Measurements from ENCODE around the gene HOXA6.

HOXA6 gene

GRCh38 chr7:27180431-27181420 is 33.2 kb upstream of the HOXA6 start:
- TF ChIP-seq POLR2A (IDR thresholded peaks at IDR 0.05; ENCODE audit: low read depth, low read length): no peak
- DNase-seq (ENCODE audit: insufficient read length, low spot score) (no peak), FAIRE-seq (no peak)

DNA sequence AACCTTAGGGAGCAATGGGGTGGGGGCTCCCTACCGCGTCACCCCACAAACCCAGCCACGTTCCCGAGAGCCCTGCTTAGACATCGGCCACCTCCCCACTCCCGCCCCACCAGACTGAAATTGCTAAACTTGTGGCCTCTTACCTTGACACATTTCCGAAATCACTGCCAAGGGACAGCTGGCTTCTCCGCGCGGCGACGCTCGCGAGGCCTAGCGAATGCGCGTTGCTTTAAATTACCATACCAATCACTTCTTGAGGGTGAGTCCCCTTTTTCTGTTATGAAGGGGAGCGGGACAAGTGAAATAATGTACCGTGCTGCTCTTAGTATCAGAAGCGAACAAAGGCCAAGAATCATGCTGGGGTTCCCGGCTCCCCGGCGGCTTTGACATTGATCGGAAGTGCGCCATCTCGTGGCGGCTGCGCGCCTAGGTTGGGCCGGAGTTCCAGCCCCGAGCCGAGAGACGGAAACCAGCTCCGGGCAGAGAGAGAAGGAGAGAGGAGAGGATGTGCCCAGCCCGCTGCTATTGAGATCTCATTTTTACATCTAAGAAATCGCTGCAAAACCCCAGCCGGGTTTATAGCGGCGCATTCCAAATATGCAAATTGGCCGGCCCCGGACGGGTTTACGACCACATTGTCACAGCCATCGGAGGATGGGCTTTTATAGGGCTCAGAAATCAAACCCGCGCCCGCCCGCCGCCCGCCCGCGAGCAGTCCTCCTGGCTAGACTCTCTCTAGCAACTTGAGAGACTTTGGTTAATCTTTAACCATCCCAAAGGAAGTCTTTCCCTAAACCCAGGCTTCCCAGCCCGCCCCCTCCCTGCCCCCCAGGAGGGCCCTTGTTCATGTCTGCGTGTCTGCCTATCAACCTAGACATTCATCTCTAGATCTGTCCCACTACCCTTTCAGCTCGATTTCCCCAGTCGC is 32.2 kb upstream of the HOXA6 start:
- no peak for TF ChIP-seq POLR2A (IDR thresholded peaks at IDR 0.05; ENCODE audit: low read depth, low read length)
- DNase-seq (ENCODE audit: insufficient read length, low spot score) (peak; percentile 99), FAIRE-seq (no peak)

- DNase-seq (ENCODE audit: insufficient read length, low spot score): no peak
- TF ChIP-seq POLR2A (IDR thresholded peaks at IDR 0.05; ENCODE audit: low read depth, low read length): no peak
- FAIRE-seq: no peak
Observed at GRCh38 chr7:27179030-27179429, 31.5 kb upstream of the HOXA6 start.

- TF ChIP-seq POLR2A (IDR thresholded peaks at IDR 0.05; ENCODE audit: low read depth, low read length): no peak
- FAIRE-seq (no peak), DNase-seq (ENCODE audit: insufficient read length, low spot score) (no peak)
Observed at GRCh38 chr7:27178366-27178765, 30.8 kb upstream of the HOXA6 start.

GRCh38 chr7:27177795-27178320 is 30.3 kb upstream of the HOXA6 start:
- FAIRE-seq (no peak), DNase-seq (ENCODE audit: insufficient read length, low spot score) (no peak)
- TF ChIP-seq POLR2A (IDR thresholded peaks at IDR 0.05; ENCODE audit: low read depth, low read length): no peak

DNA sequence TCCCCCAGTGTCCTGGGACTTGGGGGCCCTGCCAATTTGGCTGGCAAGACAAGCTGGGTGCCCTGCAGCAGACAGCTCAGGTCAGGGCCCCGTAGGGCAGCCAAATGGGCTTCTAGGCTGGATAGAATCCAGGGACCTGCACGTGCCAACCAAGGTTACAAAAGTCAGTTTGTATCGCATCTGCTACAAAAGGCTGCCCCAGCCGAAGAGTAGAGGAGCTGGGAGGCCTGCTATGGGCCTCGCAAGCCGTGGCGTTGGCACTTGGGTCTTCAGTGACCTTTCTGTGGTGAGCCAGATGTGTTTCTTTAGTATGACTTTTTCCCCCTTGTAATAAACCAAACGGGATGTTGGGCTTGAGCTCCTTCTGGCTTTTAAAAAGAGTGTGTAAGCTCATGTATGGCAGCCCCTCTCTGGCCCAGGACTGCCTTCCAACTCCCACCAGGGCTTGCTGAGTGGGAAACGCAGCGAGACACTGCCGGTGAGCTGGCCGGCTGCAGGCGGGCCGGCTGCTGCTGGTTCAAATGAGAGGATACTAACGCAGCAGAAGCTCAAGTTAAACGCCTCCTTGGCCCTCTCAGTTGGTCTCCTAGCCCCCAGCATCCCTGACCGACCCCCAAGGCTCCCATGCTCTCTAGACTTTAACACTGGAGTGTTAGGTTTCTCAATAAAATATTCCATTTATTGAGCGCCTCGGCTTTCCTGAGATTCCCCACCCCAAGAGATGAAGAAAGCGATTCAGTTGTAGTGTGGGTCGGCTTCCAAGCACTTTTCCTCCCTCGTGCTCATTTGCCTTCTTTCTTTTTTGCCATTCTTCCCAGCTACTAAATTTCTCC is 29.6 kb upstream of the HOXA6 start:
- DNase-seq (ENCODE audit: insufficient read length, low spot score) (no peak), FAIRE-seq (no peak)
- TF ChIP-seq POLR2A (IDR thresholded peaks at IDR 0.05; ENCODE audit: low read depth, low read length): no peak

- FAIRE-seq (no peak), DNase-seq (ENCODE audit: insufficient read length, low spot score) (no peak)
- no peak for TF ChIP-seq POLR2A (IDR thresholded peaks at IDR 0.05; ENCODE audit: low read depth, low read length)
Observed at GRCh38 chr7:27176524-27176845, 28.9 kb upstream of the HOXA6 start.

DNA sequence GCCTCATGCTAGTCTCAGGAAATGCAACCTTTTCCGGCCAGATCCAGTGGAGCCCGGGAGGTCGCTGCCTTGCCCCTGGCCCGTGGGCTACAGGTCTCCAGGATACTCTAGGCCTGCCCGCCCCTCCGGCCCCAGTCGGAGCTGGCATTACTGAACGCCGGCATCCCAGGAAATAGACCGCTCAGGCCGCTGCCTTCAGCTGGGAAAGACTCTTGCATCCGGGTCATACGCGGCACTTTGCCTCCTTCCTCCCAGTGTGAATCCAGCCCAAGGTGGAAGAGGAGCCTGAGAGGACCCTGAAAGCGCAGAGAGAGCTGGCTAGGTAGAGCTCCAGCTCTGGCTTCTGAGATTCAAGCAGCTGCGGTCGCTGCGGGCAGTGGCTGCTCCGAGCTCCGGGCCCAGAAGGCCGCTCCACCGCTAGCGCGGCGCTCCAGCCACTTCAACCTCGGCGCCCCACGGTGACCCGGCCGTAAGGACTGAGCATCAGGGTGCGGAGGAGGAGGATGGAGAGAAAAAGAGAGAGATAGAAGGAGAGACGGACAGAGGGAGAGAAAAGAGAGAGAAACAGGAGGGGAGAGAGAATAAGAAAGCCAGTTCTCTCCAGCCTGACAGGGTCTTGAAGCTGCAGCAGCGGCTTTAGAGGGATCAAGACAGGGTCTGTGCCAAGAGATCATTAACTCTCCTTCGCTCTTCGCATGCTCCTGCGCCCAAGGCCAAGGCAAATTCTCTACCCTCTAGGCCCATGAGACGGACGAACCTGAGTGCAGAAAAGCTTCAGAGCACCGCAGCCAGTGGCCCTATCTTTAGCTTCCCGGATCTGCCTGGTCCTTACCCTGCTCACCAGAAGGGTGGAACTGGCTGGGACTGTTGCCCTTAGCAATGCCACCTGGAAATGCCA is 28.3 kb upstream of the HOXA6 start:
- DNase-seq (ENCODE audit: insufficient read length, low spot score): no peak
- TF ChIP-seq POLR2A (IDR thresholded peaks at IDR 0.05; ENCODE audit: low read depth, low read length): no peak
- no peak for FAIRE-seq

DNA sequence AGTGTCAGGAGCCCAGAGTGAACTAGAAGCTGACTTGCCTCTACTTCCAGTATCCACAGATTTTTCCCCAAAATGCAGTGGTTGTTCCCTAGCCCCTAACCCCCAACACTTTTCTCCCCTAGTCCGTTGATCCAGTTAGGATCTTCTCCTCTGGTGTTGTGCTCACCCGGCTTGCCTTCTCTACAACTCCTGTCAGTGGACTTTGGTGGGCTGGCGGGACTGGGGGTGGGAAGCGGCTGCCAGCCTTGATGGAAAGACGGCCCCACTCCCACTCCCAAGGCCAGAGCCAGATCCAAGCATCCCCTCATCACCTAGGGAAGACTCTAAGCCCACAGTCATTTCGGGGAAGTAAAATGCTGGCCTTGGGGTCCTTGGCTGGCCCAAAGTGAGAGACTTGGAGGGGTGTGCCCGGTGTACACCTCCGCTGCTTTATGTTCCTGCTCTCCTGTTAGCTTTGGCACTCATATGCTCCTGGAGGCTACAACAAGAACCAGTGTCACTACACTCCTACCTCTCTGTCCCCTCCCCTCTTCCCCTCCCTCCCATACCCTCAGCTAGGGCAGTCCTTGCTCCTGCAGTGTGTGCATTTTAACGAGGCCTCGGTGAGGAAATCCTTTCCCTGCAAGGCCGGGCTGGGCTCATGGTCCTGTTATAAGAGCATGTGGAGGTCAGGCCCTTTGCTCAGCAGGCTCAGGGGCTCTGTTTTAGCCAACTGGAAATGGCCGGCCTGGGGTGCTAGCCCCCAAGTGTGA is 27.5 kb upstream of the HOXA6 start:
- no peak for FAIRE-seq
- no peak for DNase-seq (ENCODE audit: insufficient read length, low spot score)
- no peak for TF ChIP-seq POLR2A (IDR thresholded peaks at IDR 0.05; ENCODE audit: low read depth, low read length)

DNA sequence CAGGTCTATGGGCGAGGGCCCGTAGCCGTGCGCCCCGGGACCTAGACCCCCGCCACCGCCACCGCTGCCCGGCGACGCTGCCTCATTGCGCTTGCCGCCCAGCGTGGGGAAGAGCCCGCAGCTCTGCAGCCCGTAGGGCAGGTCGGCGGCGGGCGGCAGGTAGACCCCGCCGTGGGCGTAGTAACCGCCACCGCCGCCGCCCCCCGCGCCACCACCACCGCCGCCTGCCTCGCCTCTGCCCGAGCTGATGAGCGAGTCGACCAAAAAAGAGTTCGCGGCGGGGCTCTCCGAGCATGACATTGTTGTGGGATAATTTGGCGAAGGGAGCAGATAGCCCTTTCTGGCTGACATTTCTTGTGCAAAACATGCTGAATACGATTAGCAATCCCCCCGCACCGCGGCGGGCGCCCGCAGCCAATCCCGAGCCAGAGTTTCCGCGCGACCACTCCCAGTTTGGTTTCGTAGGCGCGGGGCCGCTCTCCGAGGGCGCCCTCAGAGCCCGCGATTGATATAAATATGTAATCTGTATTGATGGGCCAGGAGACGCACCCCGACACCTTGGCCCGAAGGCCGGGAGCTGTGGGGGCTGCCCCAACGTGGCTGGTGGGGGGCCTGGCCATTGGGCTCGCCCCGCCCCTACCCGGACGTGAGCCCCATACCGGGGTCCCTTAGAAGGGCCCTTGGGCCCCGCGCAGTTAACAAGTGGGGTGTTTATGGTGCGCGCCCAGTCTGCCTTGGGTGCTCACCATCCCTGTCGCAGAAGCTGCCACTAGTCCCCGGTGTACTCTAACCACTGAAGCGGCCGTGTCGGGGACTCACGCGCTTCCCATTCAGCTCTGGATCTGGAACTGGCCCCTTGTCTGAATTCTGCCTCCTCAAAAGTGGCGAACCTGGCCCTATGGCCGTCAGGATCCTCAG is 26.6 kb upstream of the HOXA6 start, which contains the start of gene HOXA10:
HOXA10 (minus strand) TSS at position 365 of the 918 bp plus-strand sequence; CDS start at position 351, 14 bp downstream.
- no peak for FAIRE-seq
- TF ChIP-seq POLR2A (IDR thresholded peaks at IDR 0.05; ENCODE audit: low read depth, low read length): no peak
- no peak for DNase-seq (ENCODE audit: insufficient read length, low spot score)

GRCh38 chr7:27173511-27173955 is 26.0 kb upstream of the HOXA6 start:
- TF ChIP-seq POLR2A (IDR thresholded peaks at IDR 0.05; ENCODE audit: low read depth, low read length): peak; percentile 66
- DNase-seq (ENCODE audit: insufficient read length, low spot score) (peak; percentile 97), FAIRE-seq (no peak)

All from H54 (cell line).